IMR-90 (cell line): ENCODE results near the gene POMT2. TPM values are rescaled to one million over a fixed set of nuclear protein-coding genes. Genes with fewer than 3 reads are reported as not detected.

ENCODE experiments used
- ATAC-seq: fragments of 200-7000 bp; cut with Tn5 transposase; 2 replicates; pipeline ENCODE4 v1.9.1; 2020; ENCODE audit warnings: low read depth, mild to moderate bottlenecking, moderate library complexity
- BruUV-seq: library from RNA; stranded (reverse); fragments of 400-500 nt; replicated peaks from 2 replicates; lab custom pipeline; 2021; lab: Mats Ljungman, UMichigan
- CTCF ChIA-PET: fragments of 300-600 bp; formaldehyde crosslinking; extraction: SDS; loops from one replicate; lab custom pipeline; 2021; ENCODE audit warnings: antibody characterized with exemption; lab: Yijun Ruan, JAX
- POLR2A ChIA-PET: fragments of 300-600 bp; sonication (Branson Sonifier 250); formaldehyde crosslinking; loops from one replicate; lab custom pipeline; 2022; ENCODE audit warnings: antibody characterized with exemption; ENCODE audit not compliant: unreplicated experiment; lab: Charles Lee
- DNase-seq: peaks from one replicate; pipeline ENCODE4 v3.0.0; 2013
- H2AFZ ChIP-seq: replicated peaks from 2 replicates; pipeline ENCODE3; 2013; ENCODE audit warnings: low read length, mild to moderate bottlenecking; ENCODE audit not compliant: poor library complexity
- H2AK5ac ChIP-seq: 2 replicates; pipeline ENCODE4 v1.6.1; 2013; ENCODE audit warnings: low read depth, low read length, inconsistent platforms
- H2AK9ac ChIP-seq: replicated peaks from 2 replicates; pipeline ENCODE3; 2013; ENCODE audit warnings: mild to moderate bottlenecking, low read depth, low read length, moderate library complexity; ENCODE audit not compliant: poor library complexity
- H2BK120ac ChIP-seq: 2 replicates; pipeline ENCODE4 v1.6.1; 2013; ENCODE audit warnings: low read depth, low read length, inconsistent platforms
- H2BK15ac ChIP-seq: 3 replicates; pipeline ENCODE4 v1.6.1; 2013; ENCODE audit warnings: low read depth, low read length, inconsistent platforms
- H2BK20ac ChIP-seq: 2 replicates; pipeline ENCODE4 v1.6.1; 2013; ENCODE audit warnings: low read depth, mild to moderate bottlenecking, inconsistent platforms, low read length, moderate library complexity
- H2BK5ac ChIP-seq: 2 replicates; pipeline ENCODE4 v1.6.1; 2013; ENCODE audit warnings: mild to moderate bottlenecking, low read depth, low read length, inconsistent platforms; ENCODE audit not compliant: poor library complexity, severe bottlenecking
- H3K14ac ChIP-seq: replicated peaks from 2 replicates; pipeline ENCODE4 v1.6.1; 2013; ENCODE audit warnings: low read depth, low read length, inconsistent platforms
- H3K18ac ChIP-seq: 2 replicates; pipeline ENCODE4 v1.6.1; 2013; ENCODE audit warnings: low read depth, low read length, control low read depth
- H3K23ac ChIP-seq: 2 replicates; pipeline ENCODE4 v1.6.1; 2013; ENCODE audit warnings: low read depth, low read length, inconsistent platforms
- H3K27ac ChIP-seq: 2 replicates; pipeline ENCODE4 v1.5.1; 2013; ENCODE audit warnings: mild to moderate bottlenecking, control low read depth, low read length; ENCODE audit not compliant: insufficient read depth
- H3K27me3 ChIP-seq: 2 replicates; pipeline ENCODE4 v1.6.1; 2013; ENCODE audit warnings: low read length; ENCODE audit not compliant: control insufficient read depth, insufficient read depth
- H3K36me3 ChIP-seq: 2 replicates; pipeline ENCODE4 v1.6.1; 2013; ENCODE audit warnings: low read length, mixed read lengths; ENCODE audit not compliant: control insufficient read depth, insufficient read depth
- H3K4ac ChIP-seq: 2 replicates; pipeline ENCODE4 v1.6.1; 2013; ENCODE audit warnings: low read depth, low read length, inconsistent platforms
- H3K4me1 ChIP-seq: 2 replicates; pipeline ENCODE4 v1.6.1; 2013; ENCODE audit warnings: low read length, mixed read lengths; ENCODE audit not compliant: control insufficient read depth, insufficient read depth
- H3K4me2 ChIP-seq: 2 replicates; pipeline ENCODE4 v1.6.1; 2013; ENCODE audit warnings: low read depth, mild to moderate bottlenecking, control low read depth, low read length, moderate library complexity
- H3K4me3 ChIP-seq: 2 replicates; pipeline ENCODE4 v1.5.1; 2013; ENCODE audit warnings: low read depth, mild to moderate bottlenecking, control low read depth, low read length, moderate library complexity; ENCODE audit not compliant: insufficient read depth
- H3K56ac ChIP-seq: 2 replicates; pipeline ENCODE4 v1.6.1; 2013; ENCODE audit warnings: low read length, inconsistent platforms; ENCODE audit not compliant: insufficient read depth; ENCODE audit errors: extremely low read depth
- H3K79me1 ChIP-seq, 2 experiments: 2 replicates each; pipeline ENCODE4 v1.6.1; 2013; ENCODE audit warnings: low read length in 2 of 2, inconsistent platforms in 1 of 2, low read depth in 1 of 2
- H3K9ac ChIP-seq: 2 replicates; pipeline ENCODE4 v1.6.1; 2013; ENCODE audit warnings: low read depth, low read length, control low read depth
- H3K9me1 ChIP-seq: 2 replicates; pipeline ENCODE4 v1.6.1; 2013; ENCODE audit warnings: low read length, inconsistent platforms; ENCODE audit not compliant: insufficient read depth
- H3K9me3 ChIP-seq: 2 replicates; pipeline ENCODE4 v1.6.1; 2013; ENCODE audit warnings: low read length; ENCODE audit not compliant: control insufficient read depth, insufficient read depth
- H4K20me1 ChIP-seq: 2 replicates; pipeline ENCODE4 v1.6.1; 2013; ENCODE audit warnings: low read length, inconsistent platforms; ENCODE audit not compliant: insufficient read depth
- H4K5ac ChIP-seq: 2 replicates; pipeline ENCODE4 v1.6.1; 2013; ENCODE audit warnings: mild to moderate bottlenecking, low read depth, low read length, control low read depth
- H4K8ac ChIP-seq, 2 experiments: 2 replicates each; pipeline ENCODE4 v1.6.1; 2013; ENCODE audit warnings: low read depth in 2 of 2, low read length in 2 of 2, control low read depth in 1 of 2, inconsistent platforms in 1 of 2
- H4K91ac ChIP-seq: 2 replicates; pipeline ENCODE4 v1.6.1; 2013; ENCODE audit warnings: low read depth, low read length, inconsistent platforms; ENCODE audit not compliant: insufficient read depth
- BHLHE40 ChIP-seq: fragments of 150-350 bp; IDR thresholded peaks from 2 replicates; pipeline ENCODE4 v1.6.1; 2016; ENCODE audit warnings: mild to moderate bottlenecking, low read depth, low read length
- CEBPB ChIP-seq: IDR thresholded peaks from 2 replicates; pipeline ENCODE4 v1.6.1; 2012; ENCODE audit warnings: low read depth, low read length, improper control_type of control experiment
- CHD1 ChIP-seq: IDR thresholded peaks from 2 replicates; pipeline ENCODE4 v1.6.1; 2012; ENCODE audit warnings: low read depth, low read length, improper control_type of control experiment
- FOS ChIP-seq: fragments of 150-350 bp; IDR thresholded peaks from 2 replicates; pipeline ENCODE4 v1.6.1; 2016; ENCODE audit warnings: low read depth, low read length
- MAFK ChIP-seq: IDR thresholded peaks from 2 replicates; pipeline ENCODE4 v1.6.1; 2012; ENCODE audit warnings: low read depth, low read length, improper control_type of control experiment
- MAZ ChIP-seq: IDR thresholded peaks from 2 replicates; pipeline ENCODE4 v1.6.1; 2012; ENCODE audit warnings: low read depth, mild to moderate bottlenecking, low read length, improper control_type of control experiment, moderate library complexity, borderline replicate concordance
- MXI1 ChIP-seq: IDR thresholded peaks from 2 replicates; pipeline ENCODE4 v1.6.1; 2012; ENCODE audit warnings: low read depth, mild to moderate bottlenecking, low read length, moderate library complexity, borderline replicate concordance
- NFE2L2 ChIP-seq: fragments of 150-350 bp; IDR thresholded peaks from 2 replicates; pipeline ENCODE4 v1.6.1; 2016; ENCODE audit warnings: low read depth, mild to moderate bottlenecking, low read length
- POLR2A ChIP-seq: IDR thresholded peaks from 2 replicates; pipeline ENCODE4 v1.6.1; 2012; ENCODE audit warnings: mild to moderate bottlenecking, low read depth, low read length
- RAD21 ChIP-seq: IDR thresholded peaks from 2 replicates; pipeline ENCODE4 v1.6.1; 2012; ENCODE audit warnings: low read length, improper control_type of control experiment
- RCOR1 ChIP-seq: IDR thresholded peaks from 2 replicates; pipeline ENCODE4 v1.6.1; 2012; ENCODE audit warnings: mild to moderate bottlenecking, low read length, improper control_type of control experiment; ENCODE audit not compliant: insufficient replicate concordance
- RFX5 ChIP-seq: IDR thresholded peaks from 2 replicates; pipeline ENCODE4 v1.8.0; 2012; ENCODE audit warnings: low read depth, mild to moderate bottlenecking, low read length, moderate library complexity
- WGBS, 2 experiments: methylation state at CpG; one replicate each; pipeline versions ENCODE4 v1.1.5 to v1.1.7; 2013; ENCODE audit warnings: missing lambda C conversion rate in 2 of 2; ENCODE audit not compliant: insufficient read length in 1 of 2; ENCODE audit errors: extremely low coverage in 2 of 2; 5-methylcytosine and 5-hydroxymethylcytosine counted together
- dilution Hi-C: fragments of 300-500 bp; cut with HindIII; formaldehyde crosslinking; loops from one replicate; pipeline ENCODE4 v1.14.3; 2018; ENCODE audit warnings: low sequenced_read_pairs; ENCODE audit not compliant: unreplicated experiment
- in situ Hi-C: fragments of 300-500 bp; cut with MboI; formaldehyde crosslinking; loops from 3 replicates; pipeline ENCODE4 v1.14.3; 2019; ENCODE audit warnings: low sequenced_read_pairs, inconsistent platforms, mixed read lengths
- intact Hi-C: fragments of 100-400 bp; cut with micrococcal nuclease; formaldehyde crosslinking; loops from 2 replicates; pipeline ENCODE4 v1.10.0; 2022
- polyA plus RNA-seq, 3 experiments: library from polyadenylated mRNA; depleted of rRNA; stranded (reverse); fragments of >200 nt; gene quantifications; 2 replicates each; pipeline ENCODE4 v1.2.3, GENCODE V29; 2012; ENCODE audit warnings: low replicate concordance in 1 of 3
- total RNA-seq: library from RNA; depleted of rRNA; stranded (reverse); fragments of >200 nt; gene quantifications from 2 replicates; pipeline ENCODE4 v1.2.3, GENCODE V29; 2012
- TF ChIP-seq, protein P1 (sequence below): fragments of 150-350 bp; IDR thresholded peaks from 2 replicates; pipeline ENCODE4 v1.6.1; 2017; ENCODE audit warnings: mild to moderate bottlenecking, antibody characterized with exemption, low read length, low read depth

The POMT2 gene
- total and polyA plus RNA-seq, 2 of the 4 experiments (the other 2 are of a cell fraction): 6.5 to 13.0 TPM

DNA sequence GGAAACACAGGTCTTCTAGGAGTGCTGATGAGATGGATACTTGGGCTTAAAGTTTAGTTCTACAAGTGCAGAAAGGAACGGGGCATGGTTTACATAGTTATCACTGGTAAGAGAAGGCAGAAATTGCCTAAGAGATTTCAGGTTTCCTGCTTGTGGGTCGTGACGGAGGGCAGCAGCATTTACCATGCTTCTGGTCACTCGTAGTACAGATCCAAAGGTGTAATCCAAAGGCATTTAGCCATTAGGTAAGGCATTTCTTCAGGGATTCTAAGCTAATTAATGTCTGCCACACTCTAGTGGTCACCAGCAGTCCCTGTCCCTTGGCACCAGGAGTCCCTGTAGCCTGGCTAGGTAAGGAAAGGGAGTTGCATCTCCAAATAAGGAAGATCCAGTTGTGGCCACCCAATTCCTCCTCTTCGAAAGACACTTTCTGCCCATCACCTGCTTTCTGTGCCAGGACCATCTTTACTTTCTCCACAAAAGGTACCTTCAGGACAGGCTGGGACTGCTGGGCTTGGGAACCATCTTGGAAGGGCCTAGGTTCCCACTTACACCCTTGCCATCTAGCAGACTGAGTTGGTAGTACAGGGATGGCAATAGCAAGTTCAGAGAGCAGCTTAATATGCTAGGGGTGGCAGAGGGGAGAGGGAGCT, 1.7 kb upstream of the POMT2 start:
- Histone ChIP-seq H2AFZ (peak overlapping the region; percentile 60), H3K9me1 (peaks cover 6% of the 10 kb centered on the region; the same call in 1 of the 2 replicates), H3K18ac (no peak overlapping the region), H2AK5ac (peak overlapping the region; percentile 57; the same call in 1 of the 2 replicates), H3K9ac (peak overlapping the region; percentile 77; the same call in 1 of the 2 replicates), H3K4me2 (peak overlapping the region; percentile 77; the same call in 1 of the 2 replicates), H4K8ac (peak overlapping the region; percentile 75 to 82; a peak in 3 of 4 replicates), H3K79me1 (peaks cover 17 to 35% of the 10 kb centered on the region in 2 experiments), H4K5ac (no peak overlapping the region), H3K9me3 (no peaks in the 10 kb centered on the region), H2BK120ac (no peak overlapping the region), H3K27ac (no peak overlapping the region), H2AK9ac (peak overlapping the region; percentile 35), H2BK20ac (no peak overlapping the region), H3K14ac (no peak overlapping the region), H3K36me3 (no peaks in the 10 kb centered on the region), H3K4me1 (peaks cover 2% of the 10 kb centered on the region; the same call in 1 of the 2 replicates), H4K20me1 (no peaks in the 10 kb centered on the region; the same call in 1 of the 2 replicates), H4K91ac (no peak overlapping the region), H3K4me3 (no peak overlapping the region), H2BK5ac (no peak overlapping the region), H3K23ac (no peak overlapping the region; the same call in 1 of the 2 replicates), H3K27me3 (no peaks in the 10 kb centered on the region), H3K56ac (no peak overlapping the region; the same call in 1 of the 2 replicates), H2BK15ac (no peak overlapping the region), H3K4ac (no peak overlapping the region)
- dilution Hi-C loops: no loop called here
- no peak for DNase-seq
- no TSS peak for BruUV-seq
- ChIA-PET CTCF (no interaction called here), POLR2A (no interaction called here)
- intact Hi-C loops: loop anchor here (5.0 kb wide), 2 partner anchors 135 to 230 kb away; partner anchors contain the start of genes AHSA1 and VIPAS39
- in situ Hi-C loops: loop anchor here (25.0 kb wide), 1 partner anchor 435 kb away; no protein-coding TSS in a partner anchor
- no peak for ATAC-seq
- WGBS, 2 experiments: no CpG with 5 or more reads among the region's 5 CpGs
- no peak for TF ChIP-seq MXI1
- TF ChIP-seq NFE2L2: no peak
- no peak for TF ChIP-seq RAD21
- TF ChIP-seq, protein P1, sequence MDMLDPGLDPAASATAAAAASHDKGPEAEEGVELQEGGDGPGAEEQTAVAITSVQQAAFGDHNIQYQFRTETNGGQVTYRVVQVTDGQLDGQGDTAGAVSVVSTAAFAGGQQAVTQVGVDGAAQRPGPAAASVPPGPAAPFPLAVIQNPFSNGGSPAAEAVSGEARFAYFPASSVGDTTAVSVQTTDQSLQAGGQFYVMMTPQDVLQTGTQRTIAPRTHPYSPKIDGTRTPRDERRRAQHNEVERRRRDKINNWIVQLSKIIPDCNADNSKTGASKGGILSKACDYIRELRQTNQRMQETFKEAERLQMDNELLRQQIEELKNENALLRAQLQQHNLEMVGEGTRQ: no peak
- no peak for TF ChIP-seq BHLHE40
- TF ChIP-seq CHD1: no peak
- no peak for TF ChIP-seq CEBPB
- TF ChIP-seq POLR2A: no peak
- TF ChIP-seq MAFK: no peak
- TF ChIP-seq RFX5: no peak
- TF ChIP-seq RCOR1: no peak
- no peak for TF ChIP-seq MAZ
- TF ChIP-seq FOS: no peak
